SK-N-SH (cell line): Measurements from ENCODE around the gene MLXIP. TPM values are rescaled to one million over a fixed set of nuclear protein-coding genes. Genes with fewer than 3 reads are reported as not detected.

Source experiments
- CTCF ChIA-PET: fragments of 300-600, 350-600 bp; formaldehyde crosslinking; extraction: SDS; loops from one replicate; lab custom pipeline; 2021; lab: Yijun Ruan, JAX
- POLR2A ChIA-PET: fragments of 350-600 bp; sonication (Branson Sonifier 250); formaldehyde crosslinking; extraction: SDS; loops from one replicate; lab custom pipeline; 2020; ENCODE audit warnings: antibody characterized with exemption, inconsistent platforms; lab: Yijun Ruan, JAX
- DNase-seq: peaks from one replicate; pipeline ENCODE4 v3.0.0; 2012
- H2AFZ ChIP-seq: fragments of 200-600 bp; sonication (generic); 2 replicates; pipeline ENCODE4 v1.8.1; 2016; ENCODE audit warnings: antibody characterized with exemption, mild to moderate bottlenecking, low read depth
- H3F3A ChIP-seq: fragments of 200-600 bp; sonication (generic); replicated peaks from 2 replicates; pipeline ENCODE3; 2016; ENCODE audit warnings: antibody characterized with exemption, mild to moderate bottlenecking; ENCODE audit not compliant: insufficient read depth
- H3K27ac ChIP-seq, 2 experiments: fragments of 200-500 bp in 1 of 2; fragments of 200-600 bp in 1 of 2; sonication (Bioruptor generic) in 1 of 2; sonication (generic), shearing (Covaris generic) in 1 of 2; 2 replicates each; pipeline versions ENCODE4 v1.5.1 to v1.6.1; 2014 to 2016; ENCODE audit warnings: low read depth in 2 of 2, inconsistent platforms in 1 of 2, low read length in 1 of 2, mild to moderate bottlenecking in 1 of 2, mixed read lengths in 1 of 2
- H3K27me3 ChIP-seq: fragments of 200-600 bp; sonication (generic), shearing (Covaris generic); 2 replicates; pipeline ENCODE4 v1.6.1; 2016; ENCODE audit warnings: mixed run types; ENCODE audit not compliant: insufficient read depth
- H3K36me3 ChIP-seq, 2 experiments: fragments of 200-500 bp in 1 of 2; fragments of 200-600 bp in 1 of 2; sonication (Bioruptor generic) in 1 of 2; sonication (generic) in 1 of 2; replicated peaks in 1 of 2; 2 replicates each; pipeline versions ENCODE3 to v1.5.1; 2014 to 2016; ENCODE audit warnings: low read length in 1 of 2, mild to moderate bottlenecking in 1 of 2; ENCODE audit not compliant: insufficient read depth in 2 of 2, control insufficient read depth in 1 of 2
- H3K4me1 ChIP-seq, 2 experiments: fragments of 200-500 bp in 1 of 2; fragments of 200-600 bp in 1 of 2; sonication (Bioruptor generic) in 1 of 2; sonication (generic), shearing (Covaris generic) in 1 of 2; 2 replicates each; pipeline versions ENCODE4 v1.5.1 to v1.6.1; 2014 to 2016; ENCODE audit warnings: low read depth in 1 of 2, low read length in 1 of 2, mixed run types in 1 of 2; ENCODE audit not compliant: insufficient read depth in 2 of 2, control insufficient read depth in 1 of 2
- H3K4me2 ChIP-seq: fragments of 200-600 bp; sonication (generic), shearing (Covaris generic); 2 replicates; pipeline ENCODE4 v1.6.1; 2017; ENCODE audit warnings: mixed run types
- H3K4me3 ChIP-seq, 2 experiments: fragments of 200-500 bp in 1 of 2; fragments of 200-600 bp in 1 of 2; sonication (Bioruptor generic) in 1 of 2; sonication (generic), shearing (Covaris generic) in 1 of 2; 2 replicates each; pipeline versions ENCODE4 v1.5.1 to v1.8.1; 2014 to 2016; ENCODE audit warnings: low read depth in 2 of 2, inconsistent platforms in 1 of 2, low read length in 1 of 2, mild to moderate bottlenecking in 1 of 2, mixed read lengths in 1 of 2, moderate library complexity in 1 of 2
- H3K79me2 ChIP-seq: fragments of 200-600 bp; sonication (generic); 2 replicates; pipeline ENCODE4 v1.8.1; 2017; ENCODE audit warnings: mild to moderate bottlenecking; ENCODE audit not compliant: insufficient read depth
- H3K9ac ChIP-seq: fragments of 200-600 bp; sonication (generic); 2 replicates; pipeline ENCODE4 v1.6.1; 2017; ENCODE audit warnings: mixed run types
- H3K9me2 ChIP-seq: fragments of 200-600 bp; sonication (generic); 2 replicates; pipeline ENCODE4 v1.6.1; 2017; ENCODE audit warnings: mixed run types
- H3K9me3 ChIP-seq: fragments of 200-600 bp; sonication (generic); 2 replicates; pipeline ENCODE4 v1.6.1; 2017; ENCODE audit warnings: mixed run types, mild to moderate bottlenecking, moderate library complexity
- H4K20me1 ChIP-seq: fragments of 200-600 bp; sonication (generic); 2 replicates; pipeline ENCODE4 v1.6.1; 2017; ENCODE audit warnings: mild to moderate bottlenecking, mixed run types; ENCODE audit not compliant: insufficient read depth
- CHD2 ChIP-seq: fragments of 150-350 bp; IDR thresholded peaks from 2 replicates; pipeline ENCODE4 v1.6.1; 2018; ENCODE audit warnings: low read length; ENCODE audit not compliant: partially characterized antibody
- EP300 ChIP-seq, 2 experiments: IDR thresholded peaks; 2 replicates each; pipeline versions ENCODE4 v1.4.0 to v1.6.1; 2012; ENCODE audit warnings: borderline replicate concordance in 1 of 2, low read depth in 1 of 2, low read length in 1 of 2
- EZH2phosphoT487 ChIP-seq: fragments of 200-600 bp; sonication (generic); IDR thresholded peaks from 2 replicates; pipeline ENCODE4 v1.6.1; 2017; ENCODE audit warnings: low read depth, mixed run types, mild to moderate bottlenecking, antibody characterized with exemption, moderate library complexity, borderline replicate concordance
- FOXJ3 ChIP-seq: sonication (generic); formaldehyde crosslinking; IDR thresholded peaks from 2 replicates; pipeline ENCODE4 v1.5.1; 2020; ENCODE audit warnings: mild to moderate bottlenecking, missing genetic modification reagents
- GATA2 ChIP-seq: sonication (generic); formaldehyde crosslinking; IDR thresholded peaks from 2 replicates; pipeline ENCODE4 v1.5.0; 2020; ENCODE audit warnings: mild to moderate bottlenecking, missing genetic modification reagents
- MXI1 ChIP-seq: IDR thresholded peaks from 2 replicates; pipeline ENCODE4 v1.6.1; 2012; ENCODE audit warnings: mild to moderate bottlenecking, low read depth, low read length, improper control_type of control experiment
- NFIC ChIP-seq: IDR thresholded peaks from 2 replicates; pipeline ENCODE4 v1.4.0; 2012; ENCODE audit warnings: borderline replicate concordance
- PBX3 ChIP-seq: IDR thresholded peaks from 2 replicates; pipeline ENCODE4; 2012
- POLR2AphosphoS5 ChIP-seq: IDR thresholded peaks from 2 replicates; pipeline ENCODE4 v1.6.1; 2012; ENCODE audit warnings: low read depth, low read length
- RAD21 ChIP-seq: IDR thresholded peaks from 2 replicates; pipeline ENCODE4 v1.6.1; 2012; ENCODE audit warnings: mild to moderate bottlenecking, low read length
- RXRA ChIP-seq: IDR thresholded peaks from 2 replicates; pipeline ENCODE4 v1.4.0; 2012; ENCODE audit warnings: low read depth, mild to moderate bottlenecking, borderline replicate concordance
- SMC3 ChIP-seq: IDR thresholded peaks from 2 replicates; pipeline ENCODE4 v1.6.1; 2012; ENCODE audit warnings: low read depth, low read length, improper control_type of control experiment
- TAF1 ChIP-seq: IDR thresholded peaks from 2 replicates; pipeline ENCODE4 v1.6.1; 2012; ENCODE audit warnings: low read depth, mild to moderate bottlenecking, low read length, moderate library complexity, borderline replicate concordance
- TCF12 ChIP-seq: IDR thresholded peaks from 2 replicates; pipeline ENCODE4 v1.4.0; 2012
- WGBS: methylation state at CpG from one replicate; pipeline ENCODE4 v1.1.6; 2017; ENCODE audit warnings: low lambda C conversion rate; 5-methylcytosine and 5-hydroxymethylcytosine counted together
- polyA plus RNA-seq, 3 experiments: library from polyadenylated mRNA; depleted of rRNA; stranded (reverse); fragments of >200 nt; gene quantifications; 2 replicates each; pipeline ENCODE4 v1.2.3, GENCODE V29; 2012
- TF ChIP-seq, protein P1 (sequence below): fragments of 200-600 bp; sonication (generic); IDR thresholded peaks from 2 replicates; pipeline ENCODE4 v1.6.1; 2017; ENCODE audit warnings: antibody characterized with exemption, mild to moderate bottlenecking, moderate library complexity
- TF ChIP-seq, protein P2 (sequence below): fragments of 150-350 bp; IDR thresholded peaks from 2 replicates; pipeline ENCODE4 v1.6.1; 2016; ENCODE audit warnings: mild to moderate bottlenecking, low read depth, low read length

Gene MLXIP
- polyA plus RNA-seq, 1 of the 3 experiments (the other 2 are of a cell fraction) = 11.0 TPM

DNA sequence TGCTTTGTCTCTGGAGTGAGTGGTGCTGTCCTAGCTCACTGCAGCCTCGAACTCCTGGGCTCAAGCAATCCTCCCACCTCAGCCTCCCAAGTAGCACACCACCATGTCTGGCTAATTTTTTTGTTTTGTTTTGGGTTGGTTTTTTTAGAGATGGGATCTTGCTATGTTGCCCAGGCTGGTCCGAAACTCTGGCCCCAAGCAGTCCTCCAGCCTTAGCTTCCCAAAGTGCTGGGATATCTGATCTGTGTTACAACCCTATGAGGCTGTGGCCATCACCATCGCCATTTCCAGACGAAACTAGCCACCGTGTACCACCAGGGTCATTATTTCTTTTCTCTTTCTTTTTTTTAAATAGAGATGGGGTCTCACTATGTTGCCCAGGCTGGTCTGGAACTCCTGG lies 92.8 kb downstream of the MLXIP start (continued):
- TF ChIP-seq PBX3 = no peak

- H3K27ac ChIP-seq = no peak overlapping the region
- no peak for DNase-seq
- no peak overlapping the region for H3K4me2 ChIP-seq
- 86% methylated on average over 17 of the region's 17 CpGs for WGBS
- no peaks in the 10 kb centered on the region for H3K79me2 ChIP-seq
- H3K9me2 ChIP-seq = no peaks in the 10 kb centered on the region
- H3K4me3 ChIP-seq = no peak overlapping the region
- H3K36me3 ChIP-seq = no peaks in the 10 kb centered on the region
- no peaks in the 10 kb centered on the region for H3K9me3 ChIP-seq
- H4K20me1 ChIP-seq = no peaks in the 10 kb centered on the region
- H3F3A ChIP-seq = no peaks in the 10 kb centered on the region
- CTCF ChIA-PET = interaction anchor here (0.7 kb wide), 1 partner anchor 19 kb away, joined by 4 read pairs; no protein-coding TSS in a partner anchor
- POLR2A ChIA-PET = no interaction called here
- H3K27me3 ChIP-seq = no peaks in the 10 kb centered on the region
- TF ChIP-seq MXI1 = no peak
- TF ChIP-seq EZH2phosphoT487 = no peak
- no peak for TF ChIP-seq NFIC
- no peak for TF ChIP-seq RXRA
- TF ChIP-seq SMC3 = no peak
- TF ChIP-seq EP300 (IDR thresholded peaks at IDR 0.05; ENCODE audit: borderline replicate concordance in 1 of 2, low read depth in 1 of 2, low read length in 1 of 2) = no peak
- no peak for TF ChIP-seq POLR2AphosphoS5
- TF ChIP-seq GATA2 = no peak
- TF ChIP-seq CHD2 = no peak
- TF ChIP-seq TCF12 = no peak
- no peak for TF ChIP-seq TAF1
- TF ChIP-seq, protein P1, sequence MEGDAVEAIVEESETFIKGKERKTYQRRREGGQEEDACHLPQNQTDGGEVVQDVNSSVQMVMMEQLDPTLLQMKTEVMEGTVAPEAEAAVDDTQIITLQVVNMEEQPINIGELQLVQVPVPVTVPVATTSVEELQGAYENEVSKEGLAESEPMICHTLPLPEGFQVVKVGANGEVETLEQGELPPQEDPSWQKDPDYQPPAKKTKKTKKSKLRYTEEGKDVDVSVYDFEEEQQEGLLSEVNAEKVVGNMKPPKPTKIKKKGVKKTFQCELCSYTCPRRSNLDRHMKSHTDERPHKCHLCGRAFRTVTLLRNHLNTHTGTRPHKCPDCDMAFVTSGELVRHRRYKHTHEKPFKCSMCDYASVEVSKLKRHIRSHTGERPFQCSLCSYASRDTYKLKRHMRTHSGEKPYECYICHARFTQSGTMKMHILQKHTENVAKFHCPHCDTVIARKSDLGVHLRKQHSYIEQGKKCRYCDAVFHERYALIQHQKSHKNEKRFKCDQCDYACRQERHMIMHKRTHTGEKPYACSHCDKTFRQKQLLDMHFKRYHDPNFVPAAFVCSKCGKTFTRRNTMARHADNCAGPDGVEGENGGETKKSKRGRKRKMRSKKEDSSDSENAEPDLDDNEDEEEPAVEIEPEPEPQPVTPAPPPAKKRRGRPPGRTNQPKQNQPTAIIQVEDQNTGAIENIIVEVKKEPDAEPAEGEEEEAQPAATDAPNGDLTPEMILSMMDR = no peak
- TF ChIP-seq RAD21 = no peak
- TF ChIP-seq FOXJ3 = no peak
- TF ChIP-seq, protein P2, sequence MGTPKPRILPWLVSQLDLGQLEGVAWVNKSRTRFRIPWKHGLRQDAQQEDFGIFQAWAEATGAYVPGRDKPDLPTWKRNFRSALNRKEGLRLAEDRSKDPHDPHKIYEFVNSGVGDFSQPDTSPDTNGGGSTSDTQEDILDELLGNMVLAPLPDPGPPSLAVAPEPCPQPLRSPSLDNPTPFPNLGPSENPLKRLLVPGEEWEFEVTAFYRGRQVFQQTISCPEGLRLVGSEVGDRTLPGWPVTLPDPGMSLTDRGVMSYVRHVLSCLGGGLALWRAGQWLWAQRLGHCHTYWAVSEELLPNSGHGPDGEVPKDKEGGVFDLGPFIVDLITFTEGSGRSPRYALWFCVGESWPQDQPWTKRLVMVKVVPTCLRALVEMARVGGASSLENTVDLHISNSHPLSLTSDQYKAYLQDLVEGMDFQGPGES = no peak
- H3K9ac ChIP-seq = no peak overlapping the region
- H3K4me1 ChIP-seq = no peaks in the 10 kb centered on the region
- H2AFZ ChIP-seq = no peak overlapping the region
These were observed 93.8 kb downstream of the MLXIP start for GRCh38 chr12:122172262-122172939.
